Measurements from ENCODE around the gene BOLA1.
A peak's percentile ranks its signal among the peaks of the same experiment; 100 is the strongest.
"Not testable (repeated sequence)": the region's sequence is repeated elsewhere in the genome, so short reads cannot be mapped to it uniquely, and the experiment has no call there.

The BOLA1 gene

DNA sequence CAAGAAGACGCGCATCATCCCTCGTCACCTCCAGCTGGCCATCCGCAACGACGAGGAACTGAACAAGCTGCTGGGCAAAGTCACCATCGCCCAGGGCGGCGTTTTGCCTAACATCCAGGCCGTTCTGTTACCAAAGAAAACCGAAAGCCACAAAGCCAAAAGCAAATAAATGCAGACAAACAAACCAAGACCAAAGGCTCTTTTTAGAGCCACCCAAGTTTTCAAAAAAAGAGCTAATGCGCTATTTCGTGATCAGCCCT, 12.2 kb upstream of the BOLA1 start:
- not testable (repeated sequence) for DNase-seq (ENCODE audit: low read depth)

DNA sequence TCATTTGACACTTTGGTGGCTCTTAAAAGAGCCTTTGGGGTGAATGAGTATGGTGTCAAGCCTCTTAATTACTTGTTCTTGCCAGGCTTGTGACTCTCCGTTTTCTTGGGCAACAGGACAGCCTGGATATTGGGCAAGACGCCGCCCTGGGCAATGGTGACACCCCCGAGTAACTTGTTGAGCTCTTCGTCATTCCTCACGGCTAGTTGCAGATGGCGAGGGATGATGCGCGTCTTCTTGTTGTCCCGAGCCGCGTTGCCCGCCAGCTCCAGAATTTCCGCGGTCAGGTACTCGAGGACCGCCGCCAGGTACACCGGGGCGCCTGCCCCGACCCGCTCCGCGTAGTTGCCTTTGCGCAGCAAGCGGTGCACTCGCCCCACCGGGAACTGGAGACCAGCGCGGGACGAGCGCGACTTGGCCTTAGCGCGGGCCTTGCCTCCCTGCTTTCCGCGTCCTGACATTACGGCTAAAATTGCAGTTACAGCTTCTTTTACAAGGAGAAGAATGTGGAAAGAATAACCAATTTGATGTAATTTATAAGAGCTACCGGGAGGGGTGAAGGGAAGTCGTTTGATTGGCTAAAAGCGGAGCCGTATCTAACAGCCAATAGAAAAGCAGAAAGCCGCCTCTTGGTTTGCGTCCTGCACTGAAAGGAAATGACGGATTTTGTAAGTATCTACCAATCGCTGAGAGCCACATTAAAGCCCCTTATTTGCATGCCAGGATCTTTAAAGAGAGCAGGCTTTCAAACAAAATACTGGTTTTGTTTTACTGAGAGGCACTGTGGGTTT, 11.7 kb upstream of the BOLA1 start:
- peak; percentile 95 for DNase-seq (ENCODE audit: low read depth)

DNA sequence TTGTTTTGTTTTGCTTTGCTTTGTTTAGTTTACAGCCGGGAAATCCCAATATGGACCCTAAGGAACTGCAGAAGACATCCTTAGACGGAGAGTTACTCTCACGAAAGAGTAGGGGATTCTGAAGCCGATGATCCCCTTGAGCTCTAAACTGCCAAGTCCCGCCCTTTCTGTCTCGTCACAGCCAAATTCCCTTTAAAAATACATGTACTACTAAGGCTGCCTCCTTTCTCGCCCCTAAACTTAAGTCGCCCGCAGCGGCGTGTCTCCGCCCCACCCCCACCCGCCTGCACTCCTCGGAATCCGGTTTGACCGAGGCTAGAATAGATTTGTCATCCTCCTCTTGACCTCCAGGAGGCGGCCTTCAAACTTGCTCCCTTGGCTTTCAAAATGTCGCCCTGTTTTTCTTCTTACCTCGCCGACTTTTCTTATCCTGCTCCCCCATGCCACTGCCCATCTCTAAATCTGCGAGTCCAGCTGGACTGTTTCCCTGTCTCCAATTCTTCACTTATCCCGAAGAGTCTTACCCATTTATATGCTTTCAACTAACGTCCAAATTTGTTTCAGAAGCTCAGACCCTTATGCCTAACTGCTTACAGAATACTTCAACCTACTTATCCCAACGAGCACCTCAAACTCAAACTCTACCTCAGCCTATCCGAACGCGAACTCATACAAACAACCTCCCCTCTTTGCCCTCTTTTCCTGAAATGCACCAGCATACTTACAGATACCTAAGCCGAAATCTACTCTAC, 10.9 kb upstream of the BOLA1 start:
- no peak for DNase-seq (ENCODE audit: low read depth)

DNA sequence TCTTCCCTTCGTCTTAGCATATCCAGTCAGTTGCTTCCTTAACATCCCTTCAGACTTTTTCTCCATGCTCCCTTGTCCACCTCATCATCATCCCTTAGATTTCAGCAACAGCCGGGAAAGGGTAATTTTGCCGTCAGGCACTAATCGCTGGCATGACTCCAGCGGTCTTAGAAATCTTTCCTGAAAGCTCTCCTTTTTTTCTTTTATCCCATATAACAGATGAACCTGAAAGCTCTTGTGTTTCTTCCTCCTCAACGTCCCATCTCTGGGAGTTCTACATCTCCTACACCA, 10.4 kb upstream of the BOLA1 start:
- peak; percentile 31 for DNase-seq (ENCODE audit: low read depth)

DNA sequence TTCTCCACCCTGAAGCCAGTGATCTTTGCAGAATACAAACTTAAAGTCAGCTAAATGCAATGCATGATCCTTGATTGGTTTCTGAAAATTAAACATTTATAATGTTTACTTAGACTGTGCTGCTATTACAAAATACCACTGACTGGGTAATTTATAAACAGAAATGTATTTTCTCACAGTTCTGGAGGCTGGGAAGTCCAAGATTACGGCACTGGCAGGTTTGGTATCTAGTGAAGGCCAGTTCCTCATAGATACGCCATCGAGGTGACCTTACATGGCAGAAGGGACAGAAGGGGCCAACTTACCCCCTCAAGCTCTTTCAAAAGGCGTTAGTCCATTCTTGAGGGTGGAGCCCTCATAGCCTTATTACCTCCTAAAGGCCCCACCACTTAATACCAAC, 2.8 kb upstream of the BOLA1 start:
- no peak for DNase-seq (ENCODE audit: low read depth)

GRCh38 chr1:149903836-149904491, 4.6 kb downstream of the BOLA1 start:
- DNase-seq (ENCODE audit: low read depth): no peak

- DNase-seq (ENCODE audit: low read depth): no peak
These were observed 7.3 kb downstream of the BOLA1 start for GRCh38 chr1:149906570-149907075.

DNA sequence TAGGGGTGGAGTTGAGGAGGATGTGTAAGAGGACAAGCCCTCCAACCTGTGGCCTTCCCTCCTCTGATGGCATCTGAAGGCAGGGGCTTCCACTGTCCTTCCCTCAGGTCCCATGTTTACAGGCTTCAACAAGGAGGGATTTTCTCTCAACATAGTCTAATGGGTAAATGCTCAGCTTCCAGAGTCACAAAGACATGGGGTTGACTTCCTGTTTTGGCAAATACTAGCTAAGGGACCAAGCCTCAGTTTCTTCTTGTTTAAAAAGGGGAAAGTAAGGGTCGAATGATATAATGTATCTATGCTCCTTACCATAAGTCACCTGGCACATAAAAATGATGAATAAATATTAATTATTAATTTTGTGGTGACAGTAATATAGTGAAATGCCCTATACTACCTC, 15.2 kb downstream of the BOLA1 start:
- DNase-seq (ENCODE audit: low read depth): no peak

GRCh38 chr1:149915429-149916192, 16.2 kb downstream of the BOLA1 start:
- no peak for DNase-seq (ENCODE audit: low read depth)

DNA sequence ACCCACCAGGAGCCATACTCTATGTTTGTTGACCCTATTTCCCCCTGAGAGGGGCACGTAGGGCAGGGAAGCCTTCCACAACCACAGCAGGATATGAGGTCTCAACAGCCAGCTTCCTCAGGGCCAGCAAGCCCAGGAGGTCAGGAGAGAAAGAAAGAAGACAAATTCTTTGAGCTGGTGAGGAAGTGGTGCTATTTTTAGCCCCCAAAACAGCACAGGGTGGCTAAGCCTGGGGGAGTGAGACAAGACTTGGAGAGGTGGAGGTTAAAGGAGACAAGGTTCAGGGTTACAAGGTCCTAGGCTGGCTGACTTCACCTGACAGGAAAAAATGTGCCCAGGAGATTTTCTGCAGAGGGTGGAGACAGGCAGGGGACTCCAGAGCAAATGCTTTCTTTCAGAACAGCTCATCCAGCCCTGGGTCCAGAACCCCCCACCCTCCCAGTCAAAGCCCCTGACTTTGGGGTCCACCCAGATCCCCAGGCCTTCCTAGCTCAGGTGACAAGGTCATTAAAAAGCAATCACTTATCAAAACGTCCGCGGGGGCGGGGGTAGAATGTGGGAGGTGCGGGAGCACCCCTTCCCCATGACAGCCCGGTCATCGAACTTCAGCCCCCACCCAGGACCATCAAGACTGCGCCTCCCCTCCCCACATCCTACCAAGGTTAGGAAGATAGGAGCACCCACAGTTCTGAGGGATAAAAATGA, 17.0 kb downstream of the BOLA1 start:
- no peak for DNase-seq (ENCODE audit: low read depth)

GRCh38 chr1:149916898-149917252, 17.5 kb downstream of the BOLA1 start:
- no peak for DNase-seq (ENCODE audit: low read depth)

- no peak for DNase-seq (ENCODE audit: low read depth)
These were observed 18.3 kb downstream of the BOLA1 start, which contains the start of gene SV2A for GRCh38 chr1:149917571-149918144. Gene SV2A (minus strand): TSS chr1:149917844. CDS start chr1:149913840, 4,004 bp downstream.

DNA sequence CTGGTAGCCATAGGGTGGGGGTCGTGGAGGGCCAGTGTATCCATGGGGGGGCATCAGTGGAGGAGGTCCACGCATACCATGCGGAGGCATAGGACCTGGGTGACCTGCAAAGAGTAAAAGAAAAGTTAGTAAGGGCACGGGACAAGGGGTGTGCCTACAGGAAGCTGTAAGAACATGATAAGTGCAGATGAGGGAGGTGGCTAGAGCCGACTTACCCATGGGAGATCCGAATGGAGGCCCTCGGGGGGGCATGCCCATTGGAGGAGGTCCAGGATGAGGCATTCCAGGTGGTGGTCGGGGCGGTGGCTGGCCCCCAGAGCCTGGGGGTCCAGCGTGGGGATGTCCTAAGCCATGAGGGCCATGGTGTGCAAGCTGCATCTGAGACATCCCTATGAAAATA, 24.3 kb downstream of the BOLA1 start:
- no peak for DNase-seq (ENCODE audit: low read depth)

- DNase-seq (ENCODE audit: low read depth): no peak
These were observed 26.0 kb downstream of the BOLA1 start for GRCh38 chr1:149925345-149925744.

DNA sequence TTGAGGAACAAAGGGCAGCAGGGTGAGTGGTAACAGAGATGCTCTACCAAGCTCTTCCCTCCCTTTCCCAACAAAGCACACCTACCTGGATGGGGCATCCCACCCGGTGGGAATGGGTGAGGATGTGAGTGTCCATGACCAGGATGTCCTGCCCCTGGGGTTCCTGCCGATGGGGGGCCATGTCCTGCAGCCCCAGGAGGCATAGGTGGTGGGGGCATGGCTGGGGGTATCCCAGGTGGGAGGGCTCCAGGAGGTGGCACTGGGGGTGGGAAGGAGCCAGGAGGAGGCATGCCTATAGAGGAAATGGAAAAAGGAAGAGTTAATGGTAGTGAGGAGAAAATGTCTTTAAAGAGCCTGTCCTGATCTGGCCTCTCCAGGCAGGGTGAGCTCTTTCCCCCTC, 26.4 kb downstream of the BOLA1 start:
- DNase-seq (ENCODE audit: low read depth): no peak

GRCh38 chr1:149926296-149926695, 26.9 kb downstream of the BOLA1 start:
- no peak for DNase-seq (ENCODE audit: low read depth)

- DNase-seq (ENCODE audit: low read depth): no peak
These were observed 27.7 kb downstream of the BOLA1 start for GRCh38 chr1:149927056-149927562.

DNA sequence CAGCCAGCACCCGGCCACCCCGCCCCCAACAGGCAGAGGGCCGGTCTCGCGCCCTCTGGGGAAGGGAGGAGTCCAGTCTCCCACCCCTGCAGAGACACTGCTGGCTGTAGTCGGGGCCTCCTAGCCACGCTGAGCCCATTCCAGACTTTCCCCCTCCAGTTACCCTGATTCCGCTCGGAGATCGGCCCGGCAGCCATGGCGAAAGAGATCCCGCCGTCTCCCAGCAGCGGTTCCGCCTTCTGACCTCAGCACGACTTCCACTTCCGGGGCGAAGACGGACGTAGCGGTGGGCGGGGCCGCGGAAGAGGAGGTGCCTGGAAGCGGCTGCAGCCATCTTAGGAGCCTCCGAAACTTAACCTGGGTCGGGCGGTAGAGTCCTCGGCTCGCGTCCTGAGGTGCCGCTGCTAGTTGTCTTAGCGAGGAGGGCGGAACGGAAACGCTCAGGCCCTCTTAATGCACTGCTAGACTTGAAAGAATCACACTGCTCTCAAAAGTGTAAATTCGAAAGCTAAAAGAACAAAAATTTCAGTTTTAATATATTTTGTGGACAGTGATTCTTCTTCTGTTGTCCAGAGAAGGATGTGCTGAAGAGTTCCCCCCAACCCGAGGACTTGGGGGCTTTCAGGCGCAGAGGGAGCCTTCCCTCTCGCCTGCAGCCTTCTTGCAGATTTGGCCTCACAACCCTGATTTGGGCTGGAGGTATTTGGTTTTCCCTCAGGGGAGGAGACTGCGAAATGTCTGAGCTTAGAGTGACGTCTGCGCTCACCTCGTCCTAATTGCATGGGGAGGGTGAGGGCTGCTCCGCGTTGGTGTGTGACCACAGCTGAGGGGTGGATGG, 28.4 kb downstream of the BOLA1 start, which contains the start of gene SF3B4:
TSS of gene SF3B4 (minus strand) at position 241 of the 838 bp plus-strand sequence. CDS start at position 197, 44 bp downstream.
- DNase-seq (ENCODE audit: low read depth): peak; percentile 70

- no peak for DNase-seq (ENCODE audit: low read depth)
These were observed 29.0 kb downstream of the BOLA1 start for GRCh38 chr1:149928401-149928724.

GRCh38 chr1:149929856-149930255, 30.5 kb downstream of the BOLA1 start:
- DNase-seq (ENCODE audit: low read depth): no peak
